NCI-H146 (cell line): Measurements from ENCODE around the gene TFEB.
"Not testable (repeated sequence)": the region's sequence is repeated elsewhere in the genome, so short reads cannot be mapped to it uniquely, and the experiment has no call there.

Experiments
- DNase-seq: peaks from one replicate; lab custom pipeline; 2025; lab: John Stamatoyannopoulos, UW

Gene TFEB

GRCh38 chr6:41735427-41736185 lies at the start of gene TFEB:
Gene TFEB (minus strand): TSS chr6:41735608. CDS start chr6:41691213, 44,395 bp downstream.
- peak; percentile 94 for DNase-seq

- DNase-seq, result no peak
These were observed 49.3 kb upstream of the TFEB start for GRCh38 chr6:41784581-41785171.

GRCh38 chr6:41783106-41783780 lies 47.8 kb upstream of the TFEB start:
- no peak for DNase-seq

GRCh38 chr6:41781366-41781730 lies 45.9 kb upstream of the TFEB start:
- DNase-seq, result no peak

GRCh38 chr6:41780551-41781365 lies 45.4 kb upstream of the TFEB start, which contains the start of gene PRICKLE4:
Gene PRICKLE4 (plus strand): TSS chr6:41780782. CDS start chr6:41783474, 2,692 bp downstream.
- peak; percentile 46 for DNase-seq

DNA sequence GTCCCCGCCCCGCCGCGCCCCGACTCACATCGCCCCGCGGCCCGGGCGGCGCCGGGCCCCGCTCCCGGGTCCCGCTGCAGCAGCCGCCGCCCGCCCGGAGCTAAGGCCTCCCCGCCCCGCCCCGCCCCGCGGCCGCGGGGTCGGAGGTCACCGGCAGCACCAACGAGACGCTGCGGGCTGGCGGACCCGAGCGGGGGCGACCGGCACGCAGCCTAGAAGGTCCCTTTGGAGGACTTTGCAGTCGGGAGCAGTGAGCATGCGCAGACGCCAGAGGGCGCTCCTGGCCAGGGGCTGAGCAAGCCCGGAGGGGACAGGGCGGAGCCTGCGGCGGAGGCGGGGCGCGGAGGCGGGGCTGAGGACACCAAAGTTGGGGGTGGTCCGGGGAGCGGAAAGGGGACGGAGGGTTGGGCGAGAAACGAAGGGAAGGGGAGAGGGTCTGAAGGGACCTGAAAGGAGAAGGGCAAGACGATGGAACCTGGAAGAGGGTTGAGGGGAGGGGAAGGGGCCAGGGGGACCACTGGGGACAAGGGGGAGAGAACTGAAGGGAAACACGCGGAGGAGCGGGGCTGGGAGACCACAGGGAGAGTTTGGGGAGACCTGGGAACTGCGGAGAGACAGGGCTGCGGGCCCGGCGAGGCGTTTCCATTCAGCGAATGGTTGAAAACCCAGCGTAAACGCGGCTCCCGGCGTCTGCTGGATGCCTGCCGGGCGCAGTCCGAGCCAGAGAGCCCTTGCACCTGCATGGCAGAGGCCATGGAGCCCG lies 44.6 kb upstream of the TFEB start, which contains the start of gene FRS3:
Gene FRS3, minus strand, starts transcription at position 113 of the 763 bp plus-strand sequence. CDS start 2,913 bp downstream, outside the sequence.
- DNase-seq, result peak; percentile 96

- DNase-seq, result no peak
These were observed 43.9 kb upstream of the TFEB start for GRCh38 chr6:41779336-41779735.

DNA sequence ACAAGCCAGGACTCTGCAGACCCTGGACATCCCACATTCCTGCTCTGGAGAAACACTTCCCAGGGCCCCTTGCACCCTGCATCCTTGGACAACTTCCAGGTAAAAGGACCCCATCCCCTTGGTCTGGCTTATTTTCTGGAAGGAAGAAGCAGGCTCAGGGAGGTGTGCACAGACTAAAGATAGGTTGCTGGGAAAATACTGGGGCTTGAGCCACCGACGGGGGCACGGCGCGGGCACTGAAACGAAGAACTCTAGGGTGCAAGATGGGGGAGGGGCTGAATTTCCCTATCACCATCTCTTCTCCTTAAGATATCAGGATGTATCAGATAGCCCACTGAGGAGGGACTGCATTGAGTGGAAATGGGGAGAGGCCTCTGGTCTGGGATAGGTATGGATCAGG lies 43.5 kb upstream of the TFEB start:
- no peak for DNase-seq

DNA sequence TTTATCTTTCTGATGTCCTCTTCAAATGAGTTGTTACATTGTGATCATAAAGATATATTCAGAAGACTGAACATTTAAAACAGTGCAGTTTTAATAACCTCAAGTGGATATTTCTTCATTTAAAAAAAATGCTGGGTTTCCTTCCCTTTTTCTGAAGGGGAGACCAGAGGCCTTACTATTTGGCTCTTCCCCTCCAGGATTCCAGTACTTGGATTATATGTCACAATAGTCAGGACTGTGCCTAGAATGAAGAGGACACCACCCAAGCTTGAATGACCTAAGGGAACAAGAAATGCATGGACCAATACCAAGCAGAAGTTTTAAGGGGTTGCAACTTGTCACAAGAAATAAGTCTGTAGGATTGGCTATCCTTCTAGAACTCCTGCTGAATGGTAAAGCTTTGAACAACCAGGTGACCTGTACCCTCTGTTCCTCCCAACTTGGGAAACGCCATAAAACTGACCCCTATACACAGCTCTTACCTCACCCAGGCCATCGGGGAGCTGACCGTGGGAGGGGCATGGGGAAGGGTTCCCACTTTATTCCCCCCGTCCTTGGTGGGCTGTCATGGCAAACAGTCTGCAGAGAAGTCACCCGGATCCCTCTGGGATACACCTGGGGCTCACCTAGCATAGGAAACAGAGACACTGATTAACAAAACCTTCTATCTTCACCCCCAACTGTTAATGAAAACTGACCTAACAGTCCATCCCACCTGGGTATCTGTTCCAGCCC lies 42.3 kb upstream of the TFEB start:
- no peak for DNase-seq

DNA sequence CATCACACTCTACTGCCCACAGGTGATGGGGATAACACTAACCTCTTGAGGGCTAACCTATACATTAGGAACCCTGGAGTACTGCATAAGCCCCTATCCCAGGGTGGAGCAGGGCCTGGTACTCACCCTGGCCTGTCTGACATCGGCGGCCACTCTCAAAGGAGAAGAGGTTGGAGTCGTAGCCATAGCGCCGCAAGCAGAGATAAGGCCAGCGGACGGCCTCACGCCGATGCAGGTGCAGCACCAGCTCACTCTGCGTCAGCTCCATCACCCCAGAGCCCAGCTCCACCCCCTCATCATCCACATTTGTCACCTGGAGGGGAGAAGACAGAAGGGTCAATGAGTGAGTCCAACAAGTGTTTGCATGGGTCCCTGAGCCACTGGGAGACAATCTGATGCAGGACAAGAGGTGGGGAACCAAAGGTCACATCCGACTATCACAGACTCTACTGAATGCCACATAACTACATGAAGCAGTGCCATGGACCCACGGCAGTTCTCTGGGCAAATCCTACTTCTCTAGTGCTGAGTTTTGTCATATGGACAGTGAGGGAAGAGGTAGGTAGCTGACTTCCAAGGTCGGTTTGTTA lies 40.0 kb upstream of the TFEB start:
- no peak for DNase-seq

- DNase-seq, result no peak
These were observed 39.4 kb upstream of the TFEB start for GRCh38 chr6:41774841-41775240.

DNA sequence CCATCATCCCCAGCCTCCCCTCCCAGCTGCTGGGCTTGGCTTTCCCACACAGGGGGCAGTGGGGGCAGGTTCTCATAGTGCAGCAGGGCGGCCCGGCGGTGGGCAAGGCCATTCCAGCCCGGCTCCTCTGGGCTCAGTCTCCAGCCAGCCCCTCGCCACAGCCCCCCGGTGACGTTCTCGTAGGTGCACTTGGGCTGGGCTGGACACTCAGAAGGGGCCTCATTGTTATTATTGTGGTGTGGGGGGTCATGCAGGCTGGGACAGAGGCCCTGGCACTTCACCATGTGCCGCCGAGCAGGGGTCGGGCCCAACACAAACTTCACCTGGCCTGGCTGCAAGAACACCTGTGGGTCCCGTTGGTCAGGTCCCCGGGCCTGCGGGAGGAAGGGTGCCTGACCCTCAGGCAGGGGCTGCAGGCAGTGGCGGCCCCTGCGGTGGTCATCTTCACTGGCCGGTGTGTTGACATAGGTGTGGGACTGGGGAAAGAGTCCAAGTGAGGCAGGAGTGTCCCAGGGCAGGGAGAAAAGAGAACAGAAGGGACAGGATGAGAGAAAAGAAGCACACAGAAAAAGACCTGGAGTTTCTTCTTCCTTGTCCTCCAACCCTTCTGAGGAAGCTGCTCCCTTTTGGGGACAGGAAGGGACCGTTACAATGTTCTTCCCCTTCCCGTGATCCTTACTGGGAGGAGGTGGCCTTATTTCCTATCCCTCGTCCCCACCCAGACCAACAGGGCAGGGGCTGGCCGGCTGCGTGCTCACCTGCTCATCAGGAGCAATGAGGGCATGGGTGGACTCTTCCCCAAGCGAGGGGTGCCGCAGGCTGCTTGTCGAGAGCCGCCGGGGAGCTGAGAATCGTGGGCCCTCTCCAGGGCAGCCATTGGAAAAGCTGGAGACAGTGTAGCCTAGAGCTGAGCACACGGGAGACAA lies 35.9 kb upstream of the TFEB start:
- DNase-seq, result no peak

DNA sequence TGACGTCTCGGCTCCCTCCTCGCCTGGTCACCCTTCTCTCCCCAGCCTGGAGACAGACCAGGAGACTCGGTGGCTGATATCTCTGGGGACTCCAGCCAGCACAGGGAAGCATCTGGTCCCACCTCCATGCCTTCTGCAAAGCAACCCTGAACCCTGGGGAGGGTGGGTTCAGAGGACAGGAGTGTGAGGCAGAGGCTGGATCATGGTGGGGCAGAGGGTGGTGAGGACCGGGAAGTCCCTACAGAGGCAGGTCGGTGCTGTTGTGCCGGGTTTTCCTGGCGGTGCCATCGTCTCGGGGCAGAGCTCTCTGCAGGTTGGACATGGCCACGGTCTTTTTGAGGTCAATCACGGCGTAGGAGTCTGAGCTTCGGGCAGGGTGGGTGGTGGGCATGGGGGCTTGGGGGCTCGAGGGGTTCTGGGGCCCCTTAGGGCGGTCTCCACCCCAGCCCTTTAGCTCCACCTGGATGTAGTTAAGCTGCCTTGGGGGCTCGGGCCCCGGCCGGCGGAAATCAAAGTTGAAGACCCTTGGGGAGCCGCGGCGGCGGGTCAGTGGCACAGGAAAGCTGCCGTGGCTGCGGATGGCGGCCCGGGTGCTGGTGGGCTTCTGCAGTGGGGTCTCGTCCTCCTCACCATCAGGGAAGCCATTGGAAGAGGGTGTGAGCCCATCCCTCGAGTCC lies 35.1 kb upstream of the TFEB start:
- DNase-seq, result no peak

DNA sequence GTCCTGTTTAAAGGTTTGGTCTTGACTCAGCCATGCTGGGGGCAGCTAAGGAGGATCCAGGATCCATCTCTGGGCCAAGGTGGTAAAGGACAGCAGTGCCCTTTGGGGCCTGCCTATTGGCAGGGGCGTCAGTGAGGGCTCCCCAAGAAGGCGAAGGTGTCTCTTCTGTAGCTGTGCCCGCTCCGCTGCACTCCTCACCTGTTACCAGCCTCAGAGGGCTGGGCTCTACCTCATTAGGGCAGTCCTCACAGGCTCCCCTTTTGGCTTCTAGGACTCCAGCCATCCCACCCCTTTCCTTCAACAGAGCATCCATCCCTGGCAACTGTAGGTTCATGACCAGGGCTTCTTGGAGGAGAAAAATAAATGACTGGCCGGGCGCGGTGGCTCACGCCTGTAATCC lies 34.0 kb upstream of the TFEB start:
- no peak for DNase-seq

- DNase-seq, result no peak
These were observed 33.3 kb upstream of the TFEB start for GRCh38 chr6:41768545-41769308.

DNA sequence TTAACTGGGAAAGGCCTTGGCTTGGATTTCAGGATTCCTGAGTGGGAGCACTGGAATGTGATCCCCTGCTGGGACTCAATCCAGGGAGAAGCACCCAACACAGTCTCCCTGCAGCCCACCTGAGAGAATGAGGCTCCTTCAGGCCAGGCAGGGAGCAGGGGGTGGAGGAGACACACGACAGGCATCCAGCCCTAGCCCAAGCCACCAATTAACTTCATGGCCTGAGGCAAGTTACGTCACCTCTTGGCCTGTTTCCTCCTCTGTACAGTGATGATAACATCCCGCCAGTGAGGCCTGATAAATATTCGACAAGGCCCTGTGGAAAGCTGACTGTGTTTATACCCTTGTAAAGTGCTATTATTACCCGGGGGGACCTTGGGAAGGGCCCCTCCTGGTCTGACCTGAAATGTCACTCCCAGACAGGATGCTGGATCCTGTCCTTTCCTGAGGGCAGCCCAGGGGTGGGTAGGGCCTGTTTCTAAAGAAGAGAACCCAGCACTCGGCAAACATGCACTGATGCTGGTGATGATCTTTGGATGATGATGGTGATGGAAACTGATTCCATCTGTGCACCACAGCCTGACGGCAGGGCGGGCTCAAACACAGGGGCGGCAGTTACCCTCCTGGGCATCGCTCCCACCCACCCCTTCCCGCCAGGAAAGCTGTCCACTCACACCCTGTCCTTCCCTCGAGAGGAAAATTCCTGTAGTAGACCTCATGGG lies 31.9 kb upstream of the TFEB start:
- DNase-seq, result peak; percentile 92

GRCh38 chr6:41766043-41766664 lies 30.7 kb upstream of the TFEB start:
- not testable (repeated sequence) for DNase-seq
